GM12874 (cell line): ENCODE results near the gene TRIM40.
A peak's percentile ranks its signal among the peaks of the same experiment; 100 is the strongest.

Source experiments
- TF ChIP-seq, protein P1 (sequence below): IDR thresholded peaks from 2 replicates; pipeline ENCODE4 v1.5.1; 2011; ENCODE audit warnings: low read depth, mild to moderate bottlenecking, control low read depth, low read length, moderate library complexity; ENCODE audit not compliant: insufficient read depth

TRIM40 gene

DNA sequence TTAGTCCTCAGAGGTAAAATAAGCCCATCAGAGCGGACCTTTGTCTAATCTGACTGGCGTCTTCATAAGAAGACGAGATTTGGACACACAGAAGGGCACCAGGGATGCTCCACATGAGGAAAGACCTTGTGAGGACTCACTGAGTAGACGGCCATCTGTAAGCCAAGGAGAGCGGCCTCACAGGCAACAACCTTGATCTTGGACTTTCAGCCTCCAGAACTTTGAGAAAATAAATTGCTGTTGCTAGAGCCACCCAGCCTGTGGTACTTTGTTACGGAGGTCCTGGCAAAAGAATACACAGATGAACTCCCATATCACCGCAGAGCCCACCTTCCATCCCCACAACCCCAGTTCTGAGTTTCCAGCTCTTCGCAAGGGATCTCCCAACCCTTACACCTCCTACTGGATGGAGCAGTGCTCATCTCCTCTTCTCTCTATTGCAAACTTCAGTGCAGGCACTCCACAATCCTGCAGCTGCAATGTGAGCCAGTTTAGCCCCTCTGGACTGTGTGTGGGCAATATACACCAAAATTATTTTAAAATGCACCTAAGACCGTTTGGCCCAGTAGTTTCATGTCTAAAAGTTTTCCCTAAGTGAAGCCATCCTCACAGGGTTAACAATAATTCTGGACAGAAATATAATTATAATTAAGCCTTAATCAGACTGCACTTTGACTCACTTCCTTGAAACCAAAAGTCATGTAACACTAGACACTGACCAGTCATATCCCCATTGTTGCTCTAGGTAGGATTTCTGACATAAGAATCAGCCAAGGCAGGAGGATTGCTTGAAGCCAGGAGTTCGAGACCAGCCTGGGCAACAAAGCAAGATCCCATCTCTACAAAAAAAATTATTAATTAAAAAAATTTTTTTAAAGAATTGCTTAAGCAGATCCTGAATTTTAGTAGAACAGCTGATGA, 14.2 kb upstream of the TRIM40 start:
- TF ChIP-seq, protein P1, sequence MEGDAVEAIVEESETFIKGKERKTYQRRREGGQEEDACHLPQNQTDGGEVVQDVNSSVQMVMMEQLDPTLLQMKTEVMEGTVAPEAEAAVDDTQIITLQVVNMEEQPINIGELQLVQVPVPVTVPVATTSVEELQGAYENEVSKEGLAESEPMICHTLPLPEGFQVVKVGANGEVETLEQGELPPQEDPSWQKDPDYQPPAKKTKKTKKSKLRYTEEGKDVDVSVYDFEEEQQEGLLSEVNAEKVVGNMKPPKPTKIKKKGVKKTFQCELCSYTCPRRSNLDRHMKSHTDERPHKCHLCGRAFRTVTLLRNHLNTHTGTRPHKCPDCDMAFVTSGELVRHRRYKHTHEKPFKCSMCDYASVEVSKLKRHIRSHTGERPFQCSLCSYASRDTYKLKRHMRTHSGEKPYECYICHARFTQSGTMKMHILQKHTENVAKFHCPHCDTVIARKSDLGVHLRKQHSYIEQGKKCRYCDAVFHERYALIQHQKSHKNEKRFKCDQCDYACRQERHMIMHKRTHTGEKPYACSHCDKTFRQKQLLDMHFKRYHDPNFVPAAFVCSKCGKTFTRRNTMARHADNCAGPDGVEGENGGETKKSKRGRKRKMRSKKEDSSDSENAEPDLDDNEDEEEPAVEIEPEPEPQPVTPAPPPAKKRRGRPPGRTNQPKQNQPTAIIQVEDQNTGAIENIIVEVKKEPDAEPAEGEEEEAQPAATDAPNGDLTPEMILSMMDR = no peak

DNA sequence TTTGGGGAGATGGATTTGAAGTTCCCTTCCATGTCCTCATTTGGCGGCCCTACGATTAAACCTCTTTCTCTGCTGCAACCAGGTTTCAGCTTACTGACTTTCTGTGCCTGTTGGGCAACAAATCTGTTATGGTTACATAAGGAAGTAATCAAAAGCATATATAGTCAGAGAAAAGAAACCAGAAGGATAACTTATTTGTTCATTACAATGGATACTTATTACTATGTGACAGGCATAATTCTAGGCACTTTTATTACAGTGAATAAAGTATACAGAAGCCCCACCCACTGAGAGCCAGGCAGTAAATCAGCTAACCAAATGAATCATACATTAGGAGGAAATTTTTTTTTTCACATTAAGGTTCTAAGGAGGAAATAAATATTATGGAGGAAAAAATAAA, 13.4 kb upstream of the TRIM40 start:
- TF ChIP-seq, protein P1 = no peak

DNA sequence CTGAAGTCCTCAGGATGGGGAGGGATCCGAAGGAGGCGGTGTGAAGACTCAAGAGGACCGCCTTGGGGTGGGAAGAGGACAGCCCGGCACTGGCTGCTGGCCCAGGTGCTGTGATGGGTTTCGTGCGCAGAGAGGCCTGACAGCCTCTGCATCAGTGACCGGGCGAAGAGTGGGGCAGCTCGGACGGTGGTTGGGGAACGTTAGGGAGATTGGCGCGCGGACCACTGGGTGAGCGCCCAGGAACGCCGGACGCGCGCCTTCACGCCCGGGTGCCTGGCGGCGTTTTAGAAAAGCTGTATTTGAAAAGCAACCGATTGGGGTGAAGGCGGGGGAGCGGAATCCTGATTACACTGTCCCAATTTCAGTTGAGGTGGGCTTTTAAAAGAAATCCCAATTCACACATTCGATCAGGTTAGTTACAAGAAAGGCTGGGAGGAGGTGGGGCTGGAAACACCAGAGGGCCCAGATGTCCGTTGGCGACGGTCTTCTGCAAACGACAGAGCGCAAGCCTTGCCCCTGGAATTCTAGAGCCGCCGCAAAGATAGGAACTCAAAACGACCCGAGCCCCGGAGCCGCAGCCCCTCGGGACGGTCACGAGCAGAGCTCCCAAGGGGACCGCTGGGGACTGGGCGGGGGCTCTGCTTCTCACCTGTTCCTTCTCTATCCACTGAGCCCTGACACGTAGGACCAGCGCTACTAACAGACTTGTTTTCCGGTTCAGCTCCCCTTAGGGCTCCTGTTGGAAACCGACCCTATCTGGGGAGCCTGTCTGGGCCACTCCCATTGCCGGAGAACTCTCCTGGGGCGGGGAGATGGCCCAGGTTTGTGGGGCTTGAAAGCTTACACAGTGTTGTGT, 8.5 kb upstream of the TRIM40 start:
- TF ChIP-seq, protein P1 = no peak

DNA sequence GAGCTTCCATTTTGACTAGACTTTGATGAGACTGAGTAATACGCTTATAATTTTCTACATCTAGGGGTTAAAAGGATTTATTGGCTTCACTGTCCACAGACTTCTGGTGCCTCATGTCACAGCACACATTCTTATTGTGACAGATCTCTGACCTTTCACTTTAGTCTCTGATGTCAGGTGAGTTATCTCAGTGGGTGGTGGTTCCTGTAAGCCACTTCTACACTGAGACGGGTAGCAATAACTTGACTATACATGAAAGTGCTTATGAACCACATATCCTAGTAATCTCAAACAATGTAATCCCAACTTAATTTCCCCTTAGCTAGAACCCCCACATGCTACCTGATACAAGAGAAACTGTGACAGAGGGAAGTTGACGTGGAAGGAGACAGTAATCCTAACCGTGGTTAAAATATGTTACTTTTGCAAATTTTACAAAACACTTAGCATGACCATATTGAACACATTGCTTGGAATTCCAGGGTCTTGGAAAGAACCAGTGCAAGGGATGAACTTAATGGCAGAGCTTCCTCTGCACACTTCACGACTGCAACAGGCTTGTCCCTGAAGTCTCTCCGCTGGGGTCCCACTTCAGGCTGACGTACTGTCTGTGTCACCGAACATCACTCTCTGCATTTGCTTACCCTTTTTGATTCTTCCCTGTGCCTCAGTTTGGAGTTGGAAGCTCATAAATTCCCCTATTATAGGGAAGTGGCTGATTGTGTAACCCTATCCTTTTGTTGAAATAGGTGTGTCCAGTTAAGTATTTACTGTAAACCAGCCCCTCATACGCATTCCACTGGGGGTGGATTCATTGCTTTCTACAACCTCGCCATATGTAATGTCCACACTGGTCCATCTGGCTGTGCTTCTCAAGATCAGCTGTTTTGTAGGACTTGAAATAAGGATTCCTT, 6.4 kb upstream of the TRIM40 start:
- TF ChIP-seq, protein P1 = no peak

DNA sequence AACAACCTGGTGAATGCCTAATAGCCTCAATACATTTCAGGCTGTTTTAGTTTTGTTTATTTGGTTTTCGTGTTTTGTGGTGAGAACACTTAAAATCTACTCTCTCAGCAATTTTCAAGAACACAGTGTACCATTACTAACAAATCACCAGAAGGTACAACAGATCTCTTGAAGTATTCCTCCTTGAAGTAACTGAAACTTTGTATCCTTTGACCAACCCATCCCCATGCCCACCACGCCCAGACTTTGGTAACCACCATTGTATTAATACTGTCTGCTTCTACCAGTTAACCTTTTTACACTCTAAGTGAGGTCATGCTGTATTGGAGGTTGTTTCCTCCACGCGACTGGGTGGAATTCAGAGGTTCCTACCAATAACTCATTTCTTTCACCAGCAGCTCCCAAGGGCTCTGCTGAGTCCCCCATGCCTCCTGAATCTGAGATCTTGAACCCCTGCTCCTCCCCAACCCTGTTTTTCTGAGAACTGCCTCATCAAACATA, 5.7 kb upstream of the TRIM40 start:
- TF ChIP-seq, protein P1 = no peak

DNA sequence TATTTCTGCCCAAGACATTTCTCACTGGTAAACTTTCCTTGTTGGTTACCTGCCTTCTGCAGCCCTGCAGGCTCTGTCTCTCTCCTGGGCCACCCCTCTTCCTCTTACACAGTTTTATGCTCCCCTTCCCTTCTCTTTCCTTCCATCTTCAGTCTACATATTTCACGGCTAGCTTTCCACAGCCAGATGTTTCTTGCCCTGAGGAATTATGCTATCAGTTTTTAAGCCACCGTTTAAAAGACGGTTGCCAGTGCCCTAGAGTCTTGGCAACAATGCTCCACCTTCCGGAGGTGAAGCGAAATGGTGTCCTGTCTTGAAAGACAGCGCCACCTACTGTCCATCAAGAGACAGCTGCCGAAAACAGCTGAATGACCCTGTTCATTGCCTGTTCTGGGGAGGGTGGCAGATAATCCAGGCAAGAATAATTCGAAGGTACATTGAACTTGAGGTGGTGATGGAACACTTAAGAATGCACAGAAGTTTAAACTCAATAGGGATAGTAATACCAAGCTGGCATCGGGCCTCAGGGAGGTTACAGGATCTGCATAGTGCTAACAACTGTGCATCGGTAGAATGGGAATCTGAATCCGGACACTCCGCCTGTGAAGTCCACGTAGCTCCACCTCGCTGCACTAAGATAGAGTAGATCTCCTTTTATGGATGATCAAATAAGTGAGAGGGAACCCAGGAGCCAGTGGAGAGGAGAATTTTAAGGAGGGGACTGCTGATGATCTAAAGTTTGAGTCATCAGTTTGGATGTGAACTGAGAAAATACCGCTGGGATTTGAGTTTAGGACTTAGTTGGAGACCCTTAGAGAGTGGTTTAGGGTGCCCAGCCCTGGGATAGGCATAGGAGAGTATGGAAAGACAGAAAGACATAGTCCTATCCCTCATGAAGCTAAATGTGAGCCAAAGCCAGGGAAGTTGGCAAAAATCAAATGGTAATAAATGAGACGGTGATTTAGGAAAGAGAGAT, 4.8 kb upstream of the TRIM40 start:
- TF ChIP-seq, protein P1 = peak; percentile 95
